Endodermal cell (in vitro differentiated cells): ENCODE results near the gene NR1H4. TPM values are rescaled to one million over a fixed set of nuclear protein-coding genes. Genes with fewer than 3 reads are reported as not detected.

ENCODE experiments used
- DNase-seq: peaks from one replicate; pipeline ENCODE4 v3.0.0-alpha.2; 2017
- H3K27ac ChIP-seq: 2 replicates; pipeline ENCODE4 v1.5.1; 2013; ENCODE audit warnings: mild to moderate bottlenecking, low read depth, low read length, moderate library complexity
- H3K27me3 ChIP-seq: 2 replicates; pipeline ENCODE4 v1.6.1; 2013; ENCODE audit warnings: mild to moderate bottlenecking, low read length, moderate library complexity; ENCODE audit not compliant: insufficient read depth, control insufficient read depth, poor library complexity, severe bottlenecking
- H3K36me3 ChIP-seq: 2 replicates; pipeline ENCODE4 v1.7.0; 2013; ENCODE audit warnings: mild to moderate bottlenecking, low read length, moderate library complexity; ENCODE audit not compliant: control insufficient read depth, insufficient read depth
- H3K4me1 ChIP-seq: one replicate; pipeline ENCODE4 v1.7.0; 2013; ENCODE audit warnings: low read length; ENCODE audit not compliant: control insufficient read depth, insufficient read depth
- H3K4me3 ChIP-seq: 2 replicates; pipeline ENCODE4 v1.5.1; 2013; ENCODE audit warnings: mild to moderate bottlenecking, low read length, moderate library complexity
- H3K9ac ChIP-seq: 2 replicates; pipeline ENCODE4 v1.6.1; 2013; ENCODE audit warnings: mild to moderate bottlenecking, low read length, moderate library complexity; ENCODE audit not compliant: poor library complexity, severe bottlenecking; ENCODE audit errors: extremely low read depth
- H3K9me3 ChIP-seq: 2 replicates; pipeline ENCODE4 v1.6.1; 2013; ENCODE audit warnings: mild to moderate bottlenecking, low read length, moderate library complexity; ENCODE audit not compliant: control insufficient read depth
- H3K27ac Mint-ChIP-seq: 2 replicates; pipeline ENCODE4 v1.8.0; 2020; ENCODE audit warnings: mixed read lengths
- H3K27me3 Mint-ChIP-seq: 2 replicates; pipeline ENCODE4 v1.8.0; 2021; ENCODE audit warnings: mild to moderate bottlenecking, mixed read lengths; ENCODE audit not compliant: insufficient read depth
- H3K36me3 Mint-ChIP-seq: 2 replicates; pipeline ENCODE4 v1.8.0; 2020; ENCODE audit warnings: low read depth, mixed read lengths
- H3K4me1 Mint-ChIP-seq: 2 replicates; pipeline ENCODE4 v1.8.0; 2020; ENCODE audit warnings: mixed read lengths
- H3K4me3 Mint-ChIP-seq: 2 replicates; pipeline ENCODE4 v1.8.0; 2020; ENCODE audit warnings: mild to moderate bottlenecking, moderate library complexity, mixed read lengths
- H3K9me3 Mint-ChIP-seq: 2 replicates; pipeline ENCODE4 v1.8.0; 2020; ENCODE audit warnings: mild to moderate bottlenecking, mixed read lengths
- WGBS, 2 experiments: methylation state at CpG; one replicate each; pipeline versions ENCODE4 v1.1.5 to v1.1.7; 2013; ENCODE audit warnings: missing lambda C conversion rate in 2 of 2, mixed read lengths in 1 of 2; ENCODE audit not compliant: insufficient coverage in 1 of 2, insufficient read length in 1 of 2; 5-methylcytosine and 5-hydroxymethylcytosine counted together
- total RNA-seq, 2 donors: library from RNA; stranded (reverse); fragmentation: NEBNext Ultra II Directional in 1 of 2; extraction: Animal tissue kit (Norgen Biotek cat#: 25700) in 1 of 2; gene quantifications; 2 replicates in 1 of 2; 3 replicates in 1 of 2; pipeline ENCODE4 v1.2.1, GENCODE V29; 2021
- TF ChIP-seq, protein P1 (sequence below): fragments of 200-600 bp; sonication (generic); conservative IDR thresholded peaks from 2 replicates; pipeline ENCODE4 v1.5.0; 2021; ENCODE audit warnings: antibody characterized with exemption, mild to moderate bottlenecking

NR1H4 gene
- total RNA-seq, 2 donors from 2014 or later: not detected

DNA sequence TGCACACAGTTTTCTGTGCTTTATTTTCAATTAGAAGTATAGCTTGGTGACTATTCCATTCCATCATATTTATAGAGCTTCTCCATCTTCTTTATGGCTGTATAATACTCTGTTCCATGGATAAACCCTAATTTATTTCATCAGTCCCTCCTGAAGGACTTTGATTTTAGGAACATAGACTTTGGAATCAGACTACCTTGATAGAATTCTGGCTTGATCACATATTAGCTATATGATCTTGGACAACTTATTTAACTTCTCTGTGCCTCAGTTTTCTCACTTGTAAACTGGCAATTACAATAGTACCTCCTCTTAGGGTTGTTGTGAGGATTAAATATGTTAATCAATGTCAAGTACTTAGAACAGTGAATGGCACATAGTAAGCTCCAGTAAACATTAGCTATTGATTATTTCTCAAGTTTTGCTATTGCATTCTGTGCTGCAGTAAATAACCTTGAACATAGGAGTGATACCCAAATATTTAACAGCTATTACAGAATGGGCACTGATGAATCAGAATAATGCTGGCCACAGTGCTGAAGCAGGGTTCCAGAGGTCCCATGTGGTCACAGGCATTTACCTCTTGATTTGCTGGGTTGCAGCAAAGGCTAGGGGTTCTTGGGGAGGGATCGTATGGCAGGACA lies 12.2 kb upstream of the NR1H4 start:
- no peak for DNase-seq
- no peaks in the 10 kb centered on the region for H3K9me3 Mint-ChIP-seq
- no peaks in the 10 kb centered on the region for H3K36me3 Mint-ChIP-seq
- TF ChIP-seq, protein P1, sequence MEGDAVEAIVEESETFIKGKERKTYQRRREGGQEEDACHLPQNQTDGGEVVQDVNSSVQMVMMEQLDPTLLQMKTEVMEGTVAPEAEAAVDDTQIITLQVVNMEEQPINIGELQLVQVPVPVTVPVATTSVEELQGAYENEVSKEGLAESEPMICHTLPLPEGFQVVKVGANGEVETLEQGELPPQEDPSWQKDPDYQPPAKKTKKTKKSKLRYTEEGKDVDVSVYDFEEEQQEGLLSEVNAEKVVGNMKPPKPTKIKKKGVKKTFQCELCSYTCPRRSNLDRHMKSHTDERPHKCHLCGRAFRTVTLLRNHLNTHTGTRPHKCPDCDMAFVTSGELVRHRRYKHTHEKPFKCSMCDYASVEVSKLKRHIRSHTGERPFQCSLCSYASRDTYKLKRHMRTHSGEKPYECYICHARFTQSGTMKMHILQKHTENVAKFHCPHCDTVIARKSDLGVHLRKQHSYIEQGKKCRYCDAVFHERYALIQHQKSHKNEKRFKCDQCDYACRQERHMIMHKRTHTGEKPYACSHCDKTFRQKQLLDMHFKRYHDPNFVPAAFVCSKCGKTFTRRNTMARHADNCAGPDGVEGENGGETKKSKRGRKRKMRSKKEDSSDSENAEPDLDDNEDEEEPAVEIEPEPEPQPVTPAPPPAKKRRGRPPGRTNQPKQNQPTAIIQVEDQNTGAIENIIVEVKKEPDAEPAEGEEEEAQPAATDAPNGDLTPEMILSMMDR: no peak
- no peak overlapping the region for H3K9ac ChIP-seq
- H3K36me3 ChIP-seq: no peaks in the 10 kb centered on the region
- 86% methylated on average over 1 of the region's 1 CpG; no CpG with 5 or more reads in 1 of the 2 experiments for WGBS, 2 experiments
- H3K4me1 Mint-ChIP-seq: peaks cover 43% of the 10 kb centered on the region
- H3K4me3 Mint-ChIP-seq: no peak overlapping the region
- H3K4me1 ChIP-seq: no peaks in the 10 kb centered on the region
- H3K27ac Mint-ChIP-seq: no peak overlapping the region
- no peak overlapping the region for H3K4me3 ChIP-seq
- H3K27me3 Mint-ChIP-seq: no peaks in the 10 kb centered on the region
- no peaks in the 10 kb centered on the region for H3K9me3 ChIP-seq
- H3K27ac ChIP-seq: no peak overlapping the region
- no peaks in the 10 kb centered on the region for H3K27me3 ChIP-seq

DNA sequence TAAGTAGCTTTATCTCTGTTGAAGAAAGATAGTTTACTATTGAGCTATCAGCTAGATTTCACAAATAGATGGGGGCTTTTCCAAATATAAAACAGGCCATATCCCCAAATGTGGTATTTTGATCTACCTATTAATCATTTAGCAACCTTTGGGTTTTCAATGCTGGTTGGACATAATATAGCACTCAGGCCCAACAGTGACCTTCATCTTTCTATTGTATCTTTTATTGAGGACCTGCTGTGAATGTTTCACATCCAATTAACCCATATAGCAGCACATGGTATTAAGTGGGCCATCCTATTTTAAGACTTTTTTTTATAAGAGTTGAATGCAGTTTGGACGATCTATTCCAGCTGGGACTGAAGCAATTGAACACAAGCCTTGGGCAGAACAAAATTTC lies 10.0 kb upstream of the NR1H4 start:
- Histone ChIP-seq H3K27ac (no peak overlapping the region), H3K27me3 (no peaks in the 10 kb centered on the region), H3K4me1 (peaks cover 5% of the 10 kb centered on the region), H3K36me3 (no peaks in the 10 kb centered on the region), H3K4me3 (no peak overlapping the region), H3K9ac (no peak overlapping the region), H3K9me3 (no peaks in the 10 kb centered on the region)
- Mint-ChIP-seq H3K27ac (no peak overlapping the region), H3K9me3 (no peaks in the 10 kb centered on the region), H3K27me3 (no peaks in the 10 kb centered on the region), H3K4me1 (peaks cover 50% of the 10 kb centered on the region), H3K4me3 (no peak overlapping the region), H3K36me3 (no peaks in the 10 kb centered on the region)
- DNase-seq: no peak
- 74 to 86% methylated on average over 1 of the region's 1 CpG for WGBS, 2 experiments
- TF ChIP-seq, protein P1: no peak

DNA sequence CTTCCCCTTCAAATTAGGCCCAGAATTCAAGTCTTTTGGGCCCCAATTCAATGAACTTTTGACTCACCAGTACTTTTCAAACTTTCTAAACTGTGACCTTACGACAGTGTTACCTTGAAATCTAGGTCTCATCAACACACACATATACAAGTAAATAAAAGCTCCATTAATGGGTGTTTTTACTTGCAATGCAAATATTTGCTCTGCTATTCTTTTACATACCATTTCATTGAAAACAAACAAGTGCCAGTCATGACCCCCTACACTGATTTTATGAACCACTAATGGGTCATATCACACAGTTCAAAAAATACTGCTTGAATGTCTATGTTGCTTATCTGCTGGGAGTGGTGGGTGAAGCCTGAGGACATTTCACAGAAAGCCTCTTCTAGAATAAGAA lies 9.1 kb upstream of the NR1H4 start:
- no peak overlapping the region for H3K4me3 ChIP-seq
- H3K27ac Mint-ChIP-seq: no peak overlapping the region
- WGBS, 2 experiments: 92 to 100% methylated on average over 1 of the region's 1 CpG
- H3K4me3 Mint-ChIP-seq: no peak overlapping the region
- DNase-seq: no peak
- H3K4me1 Mint-ChIP-seq: peaks cover 55% of the 10 kb centered on the region
- H3K4me1 ChIP-seq: peaks cover 5% of the 10 kb centered on the region
- no peaks in the 10 kb centered on the region for H3K27me3 Mint-ChIP-seq
- H3K27me3 ChIP-seq: no peaks in the 10 kb centered on the region
- H3K9ac ChIP-seq: no peak overlapping the region
- no peaks in the 10 kb centered on the region for H3K36me3 ChIP-seq
- H3K9me3 Mint-ChIP-seq: no peaks in the 10 kb centered on the region
- TF ChIP-seq, protein P1: no peak
- no peak overlapping the region for H3K27ac ChIP-seq
- no peaks in the 10 kb centered on the region for H3K36me3 Mint-ChIP-seq
- H3K9me3 ChIP-seq: no peaks in the 10 kb centered on the region
